Astrocyte (in vitro differentiated cells and primary cell): ENCODE results near the gene UBE2J2. TPM values are rescaled to one million over a fixed set of nuclear protein-coding genes. Genes with fewer than 3 reads are reported as not detected.

Experiments used
- DNase-seq: peaks from one replicate; pipeline ENCODE4 v3.0.0-alpha.2; 2010; ENCODE audit warnings: low read depth
- FAIRE-seq: peaks from 2 replicates; lab custom pipeline; 2011; peaks lifted over from hg19 to GRCh38; lab: Jason Lieb, UNC
- H2AFZ ChIP-seq: 2 replicates; pipeline ENCODE4 v1.6.0; 2012; ENCODE audit warnings: low read depth, low read length, inconsistent platforms
- H3K27ac ChIP-seq: 2 replicates; pipeline ENCODE4 v1.5.1; 2011; ENCODE audit warnings: low read depth, low read length, inconsistent platforms
- H3K27me3 ChIP-seq: 2 replicates; pipeline ENCODE4 v1.6.0; 2011; ENCODE audit warnings: low read length, inconsistent platforms; ENCODE audit not compliant: insufficient read depth
- H3K36me3 ChIP-seq: 2 replicates; pipeline ENCODE4 v1.5.1; 2011; ENCODE audit warnings: low read length, inconsistent platforms; ENCODE audit not compliant: insufficient read depth
- H3K4me1 ChIP-seq: 2 replicates; pipeline ENCODE4 v1.5.1; 2011; ENCODE audit warnings: low read length, inconsistent platforms; ENCODE audit not compliant: insufficient read depth
- H3K4me2 ChIP-seq: 2 replicates; pipeline ENCODE4 v1.6.0; 2012; ENCODE audit warnings: low read length, inconsistent platforms
- H3K4me3 ChIP-seq: 2 replicates; pipeline ENCODE4 v1.5.1; 2011; ENCODE audit warnings: low read depth, mild to moderate bottlenecking, low read length, inconsistent platforms; ENCODE audit not compliant: insufficient read depth
- H3K79me2 ChIP-seq: 2 replicates; pipeline ENCODE4 v1.6.0; 2012; ENCODE audit warnings: mild to moderate bottlenecking, low read length, inconsistent platforms; ENCODE audit not compliant: insufficient read depth
- H3K9ac ChIP-seq: 2 replicates; pipeline ENCODE4 v1.6.0; 2012; ENCODE audit warnings: mild to moderate bottlenecking, low read length, inconsistent platforms
- H3K9me3 ChIP-seq: 2 replicates; pipeline ENCODE4 v1.5.1; 2012; ENCODE audit warnings: low read depth, mild to moderate bottlenecking, low read length, inconsistent platforms; ENCODE audit not compliant: insufficient read depth
- H4K20me1 ChIP-seq: 2 replicates; pipeline ENCODE4 v1.6.0; 2012; ENCODE audit warnings: low read length, inconsistent platforms; ENCODE audit not compliant: insufficient read depth
- H3K27ac Mint-ChIP-seq: one replicate; pipeline ENCODE4 v1.8.0; 2021; ENCODE audit warnings: mild to moderate bottlenecking, mixed read lengths; ENCODE audit not compliant: unreplicated experiment
- H3K27me3 Mint-ChIP-seq: one replicate; pipeline ENCODE4 v1.8.0; 2021; ENCODE audit warnings: low read depth, mixed read lengths; ENCODE audit not compliant: unreplicated experiment
- H3K36me3 Mint-ChIP-seq: one replicate; pipeline ENCODE4 v1.8.0; 2021; ENCODE audit warnings: low read depth, mixed read lengths; ENCODE audit not compliant: unreplicated experiment
- H3K4me1 Mint-ChIP-seq: one replicate; pipeline ENCODE4 v1.8.0; 2021; ENCODE audit warnings: low read depth, mixed read lengths; ENCODE audit not compliant: unreplicated experiment
- H3K4me3 Mint-ChIP-seq: one replicate; pipeline ENCODE4 v1.8.0; 2021; ENCODE audit warnings: mild to moderate bottlenecking, moderate library complexity, mixed read lengths; ENCODE audit not compliant: unreplicated experiment
- H3K9me3 Mint-ChIP-seq: one replicate; pipeline ENCODE4 v1.8.0; 2021; ENCODE audit warnings: mild to moderate bottlenecking, mixed read lengths; ENCODE audit not compliant: unreplicated experiment
- EZH2 ChIP-seq: IDR thresholded peaks from 2 replicates; pipeline ENCODE4 v1.6.1; 2012; ENCODE audit warnings: mild to moderate bottlenecking, low read length, inconsistent platforms; ENCODE audit not compliant: insufficient read depth
- total RNA-seq: library from RNA; stranded (reverse); gene quantifications from 2 replicates; pipeline ENCODE4 v1.2.1, GENCODE V29; 2021
- TF ChIP-seq, protein P1 (sequence below): IDR thresholded peaks from 2 replicates; pipeline ENCODE4 v1.5.1; 2011; ENCODE audit warnings: low read depth, mild to moderate bottlenecking, inconsistent platforms, low read length, moderate library complexity; ENCODE audit not compliant: insufficient read depth

UBE2J2 gene
- total RNA-seq, 1 donor from 2014 or later: 67.4 TPM

DNA sequence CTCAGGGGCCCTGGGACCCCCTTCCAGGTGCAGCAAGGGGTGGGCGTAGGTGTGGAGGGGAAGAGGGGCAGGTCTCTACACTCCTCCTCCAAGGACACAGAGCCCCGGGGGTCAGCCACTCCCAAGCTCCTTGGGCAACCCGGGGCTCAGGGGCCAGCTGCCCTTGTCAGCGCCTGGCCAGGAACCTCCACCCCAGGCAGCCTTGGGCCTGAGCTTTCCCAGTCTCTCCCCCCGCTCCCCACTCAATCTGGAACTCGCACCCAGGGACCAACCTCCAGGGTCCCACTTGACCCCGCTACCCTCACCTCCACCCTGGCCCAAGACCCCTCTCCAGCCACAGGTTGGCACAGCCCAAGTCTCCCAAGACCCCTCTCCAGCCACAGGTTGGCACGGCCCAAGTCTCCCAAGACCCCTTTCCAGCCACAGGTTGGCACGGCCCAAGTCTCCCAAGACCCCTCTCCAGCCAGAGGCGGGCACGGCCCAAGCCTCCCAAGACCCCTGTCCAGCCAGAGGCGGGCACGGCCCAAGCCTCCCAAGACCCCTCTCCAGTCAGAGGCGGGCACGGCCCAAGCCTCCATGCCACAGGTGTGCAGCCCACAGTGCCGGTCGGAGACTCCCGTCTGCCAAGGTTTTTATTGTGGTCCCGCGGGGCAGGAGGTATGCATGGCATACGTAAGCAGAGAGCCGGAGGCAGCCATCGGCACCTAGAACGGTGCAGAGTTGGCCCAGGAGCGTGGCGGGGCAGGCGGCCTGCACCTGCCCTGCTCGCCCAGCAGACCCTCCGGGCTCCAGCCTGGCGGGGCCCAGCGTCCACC lies 62.7 kb downstream of the UBE2J2 start:
- Histone ChIP-seq H3K9me3 (no peaks in the 10 kb centered on the region), H3K79me2 (no peaks in the 10 kb centered on the region), H3K4me1 (peaks cover 27% of the 10 kb centered on the region), H3K4me3 (no peak overlapping the region), H3K4me2 (no peak overlapping the region), H3K36me3 (no peaks in the 10 kb centered on the region), H3K9ac (no peak overlapping the region), H4K20me1 (peaks cover 7% of the 10 kb centered on the region), H3K27me3 (peaks cover 3% of the 10 kb centered on the region), H2AFZ (no peak overlapping the region), H3K27ac (no peak overlapping the region)
- TF ChIP-seq, protein P1, sequence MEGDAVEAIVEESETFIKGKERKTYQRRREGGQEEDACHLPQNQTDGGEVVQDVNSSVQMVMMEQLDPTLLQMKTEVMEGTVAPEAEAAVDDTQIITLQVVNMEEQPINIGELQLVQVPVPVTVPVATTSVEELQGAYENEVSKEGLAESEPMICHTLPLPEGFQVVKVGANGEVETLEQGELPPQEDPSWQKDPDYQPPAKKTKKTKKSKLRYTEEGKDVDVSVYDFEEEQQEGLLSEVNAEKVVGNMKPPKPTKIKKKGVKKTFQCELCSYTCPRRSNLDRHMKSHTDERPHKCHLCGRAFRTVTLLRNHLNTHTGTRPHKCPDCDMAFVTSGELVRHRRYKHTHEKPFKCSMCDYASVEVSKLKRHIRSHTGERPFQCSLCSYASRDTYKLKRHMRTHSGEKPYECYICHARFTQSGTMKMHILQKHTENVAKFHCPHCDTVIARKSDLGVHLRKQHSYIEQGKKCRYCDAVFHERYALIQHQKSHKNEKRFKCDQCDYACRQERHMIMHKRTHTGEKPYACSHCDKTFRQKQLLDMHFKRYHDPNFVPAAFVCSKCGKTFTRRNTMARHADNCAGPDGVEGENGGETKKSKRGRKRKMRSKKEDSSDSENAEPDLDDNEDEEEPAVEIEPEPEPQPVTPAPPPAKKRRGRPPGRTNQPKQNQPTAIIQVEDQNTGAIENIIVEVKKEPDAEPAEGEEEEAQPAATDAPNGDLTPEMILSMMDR: no peak
- TF ChIP-seq EZH2: no peak
- no peaks in the 10 kb centered on the region for H3K36me3 Mint-ChIP-seq
- DNase-seq: no peak
- H3K4me1 Mint-ChIP-seq: peaks cover 7% of the 10 kb centered on the region
- H3K9me3 Mint-ChIP-seq: no peaks in the 10 kb centered on the region
- FAIRE-seq: no peak
- H3K27ac Mint-ChIP-seq: no peak overlapping the region
- no peak overlapping the region for H3K4me3 Mint-ChIP-seq
- peaks cover 2% of the 10 kb centered on the region for H3K27me3 Mint-ChIP-seq

DNA sequence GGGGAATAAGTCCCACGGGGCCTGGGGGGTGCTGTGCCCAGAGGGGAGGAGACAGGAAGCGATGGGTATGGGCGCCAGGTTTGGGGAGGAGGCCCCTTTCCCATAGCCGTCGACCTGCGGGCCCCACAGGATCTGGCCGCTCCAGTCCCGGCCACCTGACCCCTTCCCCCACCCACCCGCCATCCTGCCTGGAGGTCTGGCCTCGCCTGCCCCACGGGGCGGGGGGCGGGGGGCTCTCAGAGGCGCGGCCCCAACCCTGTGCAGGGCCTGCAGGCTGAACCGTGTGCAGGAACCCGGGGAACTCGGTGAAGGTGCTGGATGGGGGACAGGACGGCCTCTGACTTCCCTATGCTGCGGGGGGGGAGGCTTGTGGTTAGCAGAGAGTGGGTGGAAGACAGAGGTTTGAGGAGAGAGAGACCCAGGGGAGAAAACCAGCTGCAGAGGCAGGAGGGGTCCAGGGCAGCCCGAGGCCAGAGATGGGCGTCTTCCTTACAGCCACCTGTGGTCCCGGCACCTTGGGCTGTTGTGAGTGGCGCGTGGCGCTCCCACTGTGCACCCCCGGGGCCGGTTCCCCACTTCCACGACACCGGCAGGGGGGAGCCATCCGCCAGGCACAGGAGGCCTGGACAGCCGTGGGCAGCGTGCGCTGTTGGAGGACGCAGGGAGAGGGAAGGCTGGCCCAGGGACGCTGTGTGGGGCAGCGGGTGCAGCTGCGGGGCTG lies 64.8 kb downstream of the UBE2J2 start:
- Histone ChIP-seq H3K4me2 (peak overlapping the region; percentile 87), H4K20me1 (no peaks in the 10 kb centered on the region), H3K27me3 (peaks cover 3% of the 10 kb centered on the region), H3K9me3 (no peaks in the 10 kb centered on the region), H3K27ac (no peak overlapping the region), H3K79me2 (no peaks in the 10 kb centered on the region), H3K9ac (peak overlapping the region; percentile 60), H2AFZ (peak overlapping the region; percentile 77), H3K36me3 (no peaks in the 10 kb centered on the region), H3K4me1 (peaks cover 27% of the 10 kb centered on the region), H3K4me3 (no peak overlapping the region)
- H3K9me3 Mint-ChIP-seq: no peaks in the 10 kb centered on the region
- TF ChIP-seq, protein P1: no peak
- TF ChIP-seq EZH2: no peak
- no peaks in the 10 kb centered on the region for H3K36me3 Mint-ChIP-seq
- DNase-seq (peak; percentile 21), FAIRE-seq (no peak)
- H3K27me3 Mint-ChIP-seq: peaks cover 2% of the 10 kb centered on the region
- H3K27ac Mint-ChIP-seq: no peak overlapping the region
- H3K4me3 Mint-ChIP-seq: peak overlapping the region; percentile 25
- H3K4me1 Mint-ChIP-seq: peaks cover 5% of the 10 kb centered on the region

DNA sequence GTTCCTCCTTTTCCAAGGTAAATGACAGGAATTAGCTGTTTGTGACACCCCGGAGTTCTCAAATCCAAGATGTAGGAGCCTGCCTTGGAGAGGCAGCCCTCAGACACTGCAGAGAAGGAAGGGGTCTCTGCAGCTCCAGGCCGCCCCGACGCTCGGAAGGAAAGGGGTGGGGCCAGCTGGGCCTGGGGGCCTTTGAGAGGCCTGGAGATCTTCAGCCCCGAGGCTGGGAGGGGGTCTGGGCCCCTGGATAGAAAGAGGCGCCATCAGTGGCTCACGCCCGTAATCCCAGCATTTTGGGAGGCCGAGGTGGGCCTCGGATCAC lies 66.1 kb downstream of the UBE2J2 start:
- Histone ChIP-seq H4K20me1 (no peaks in the 10 kb centered on the region), H3K79me2 (no peaks in the 10 kb centered on the region), H3K9ac (no peak overlapping the region), H3K9me3 (no peaks in the 10 kb centered on the region), H3K27ac (no peak overlapping the region), H3K36me3 (no peaks in the 10 kb centered on the region), H3K4me1 (peaks cover 27% of the 10 kb centered on the region), H3K4me3 (no peak overlapping the region), H2AFZ (no peak overlapping the region), H3K4me2 (peak overlapping the region; percentile 87), H3K27me3 (peaks cover 3% of the 10 kb centered on the region)
- no peak for DNase-seq
- H3K36me3 Mint-ChIP-seq: no peaks in the 10 kb centered on the region
- TF ChIP-seq EZH2: no peak
- TF ChIP-seq, protein P1: no peak
- no peaks in the 10 kb centered on the region for H3K9me3 Mint-ChIP-seq
- no peak overlapping the region for H3K4me3 Mint-ChIP-seq
- H3K27me3 Mint-ChIP-seq: peaks cover 2% of the 10 kb centered on the region
- no peak for FAIRE-seq
- peaks cover 5% of the 10 kb centered on the region for H3K4me1 Mint-ChIP-seq
- no peak overlapping the region for H3K27ac Mint-ChIP-seq
